CD4-positive, alpha-beta T cell treated with Interleukin-10 for 1 hour (primary cell): Measurements from ENCODE around the gene SEMG1.

ENCODE experiments used
- DNase-seq: peaks from one replicate; pipeline ENCODE4 v3.0.0-alpha.2; 2020

The SEMG1 gene

GRCh38 chr20:45206725-45207124 lies at the start of gene SEMG1:
Gene SEMG1, plus strand, starts transcription at chr20:45207033. Its CDS starts 21 bp downstream, at chr20:45207054.
- DNase-seq = no peak

- no peak for DNase-seq
These were observed 48.9 kb upstream of the SEMG1 start for GRCh38 chr20:45157962-45158361.

GRCh38 chr20:45163083-45163803 lies 43.6 kb upstream of the SEMG1 start:
- no peak for DNase-seq

GRCh38 chr20:45164906-45165305 lies 41.9 kb upstream of the SEMG1 start:
- no peak for DNase-seq

- DNase-seq = no peak
These were observed 33.3 kb upstream of the SEMG1 start for GRCh38 chr20:45173522-45173921.

GRCh38 chr20:45174434-45175364 lies 32.1 kb upstream of the SEMG1 start, which contains the start of gene PI3:
Gene PI3, plus strand, starts transcription at chr20:45174902. Its CDS starts 21 bp downstream, at chr20:45174923.
- DNase-seq = no peak

GRCh38 chr20:45176526-45177267 lies 30.1 kb upstream of the SEMG1 start:
- no peak for DNase-seq

- no peak for DNase-seq
These were observed 27.7 kb upstream of the SEMG1 start for GRCh38 chr20:45179166-45179565.

- DNase-seq = no peak
These were observed 25.2 kb upstream of the SEMG1 start for GRCh38 chr20:45181639-45182038.

GRCh38 chr20:45183084-45183483 lies 23.7 kb upstream of the SEMG1 start:
- DNase-seq = no peak

GRCh38 chr20:45187693-45188092 lies 19.1 kb upstream of the SEMG1 start:
- no peak for DNase-seq

GRCh38 chr20:45189067-45189609 lies 17.7 kb upstream of the SEMG1 start:
- DNase-seq = no peak

GRCh38 chr20:45189861-45190260 lies 17.0 kb upstream of the SEMG1 start:
- DNase-seq = no peak

- DNase-seq = no peak
These were observed 14.9 kb upstream of the SEMG1 start for GRCh38 chr20:45191926-45192325.

- no peak for DNase-seq
These were observed 13.5 kb upstream of the SEMG1 start for GRCh38 chr20:45193331-45193730.

- no peak for DNase-seq
These were observed 3.1 kb downstream of the SEMG1 start for GRCh38 chr20:45209924-45210323.

- no peak for DNase-seq
These were observed 5.0 kb downstream of the SEMG1 start for GRCh38 chr20:45211569-45212474.

GRCh38 chr20:45212836-45213235 lies 6.0 kb downstream of the SEMG1 start:
- DNase-seq = no peak

GRCh38 chr20:45218124-45218523 lies 11.3 kb downstream of the SEMG1 start:
- no peak for DNase-seq

- DNase-seq = no peak
These were observed 11.8 kb downstream of the SEMG1 start for GRCh38 chr20:45218636-45219035.

- no peak for DNase-seq
These were observed 14.2 kb downstream of the SEMG1 start, which contains the start of gene SEMG2 for GRCh38 chr20:45221076-45221475. Gene SEMG2, plus strand, starts transcription at chr20:45221373. Its CDS starts 17 bp downstream, at chr20:45221390.

- no peak for DNase-seq
These were observed 16.3 kb downstream of the SEMG1 start for GRCh38 chr20:45223136-45223535.
